Measurements from ENCODE around the gene WDR77. TPM values are rescaled to one million over a fixed set of nuclear protein-coding genes. Genes with fewer than 3 reads are reported as not detected.
A peak's percentile ranks its signal among the peaks of the same experiment; 100 is the strongest.

WDR77 gene
- total and polyA plus RNA-seq, 2 experiments from 2014 or later, result 34.3 to 45.8 TPM

DNA sequence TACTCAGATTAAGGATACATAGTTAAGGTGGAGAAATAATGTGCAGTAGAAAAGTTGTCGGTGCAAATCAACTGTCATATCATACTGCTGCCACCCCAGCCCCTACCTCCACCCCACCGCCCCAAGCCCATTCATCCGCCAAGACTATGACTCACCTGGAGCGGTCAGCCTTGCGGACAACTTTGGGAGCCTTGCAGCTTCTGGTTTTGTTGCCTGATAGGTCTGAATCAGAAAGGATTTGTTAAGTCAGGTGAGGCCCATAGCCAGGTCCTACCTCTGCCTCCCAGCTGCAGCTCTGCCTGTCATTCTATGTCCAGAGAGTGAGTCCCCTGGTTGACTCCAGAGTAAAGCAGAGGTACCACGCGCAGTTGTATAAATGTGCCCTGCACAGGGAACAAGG lies 37.4 kb upstream of the WDR77 start:
- no peak overlapping the region for H3K4me3 ChIP-seq
- no peaks in the 10 kb centered on the region for H3K9me3 ChIP-seq (ENCODE audit: low read depth)
- H3K36me3 ChIP-seq (ENCODE audit: low read depth), result no peaks in the 10 kb centered on the region
- in situ Hi-C loops (cut with MboI), result loop anchor here (25.0 kb wide), 1 partner anchor 876 kb away; no protein-coding TSS in a partner anchor
- H3K9ac ChIP-seq, result no peak overlapping the region
- no peak for DNase-seq
- H4K20me1 ChIP-seq (ENCODE audit: insufficient read depth), result no peaks in the 10 kb centered on the region
- no peak overlapping the region for H2AFZ ChIP-seq
- 91 to 94% methylated on average over 7 of the region's 7 CpGs for whole genome bisulfite sequencing, 2 experiments (ENCODE audit: low coverage in 1 of 2, low lambda C conversion rate in 2 of 2, missing lambda C conversion rate in 2 of 2)
- H3F3A ChIP-seq (ENCODE audit: insufficient read depth), result peaks cover 14% of the 10 kb centered on the region; the same call in 1 of the 2 replicates
- no peaks in the 10 kb centered on the region for H3K79me2 ChIP-seq (ENCODE audit: insufficient read depth)
- peaks cover 10% of the 10 kb centered on the region for H3K4me1 ChIP-seq (ENCODE audit: insufficient read depth)
- H3K27me3 ChIP-seq (replicated peaks; ENCODE audit: insufficient read depth), result no peaks in the 10 kb centered on the region; the same call in 1 of the 2 replicates
- TF ChIP-seq EZH2phosphoT487 (IDR thresholded peaks at IDR 0.05; ENCODE audit: insufficient read depth, low read depth) (no peak), EZH2 (IDR thresholded peaks at IDR 0.05; ENCODE audit: insufficient read depth, poor library complexity, severe bottlenecking) (no peak)
- H3K9me2 ChIP-seq (ENCODE audit: insufficient read depth), result no peaks in the 10 kb centered on the region
- H3K27ac ChIP-seq, result no peak overlapping the region
- H3K4me2 ChIP-seq (ENCODE audit: unreplicated experiment), result no peak overlapping the region

DNA sequence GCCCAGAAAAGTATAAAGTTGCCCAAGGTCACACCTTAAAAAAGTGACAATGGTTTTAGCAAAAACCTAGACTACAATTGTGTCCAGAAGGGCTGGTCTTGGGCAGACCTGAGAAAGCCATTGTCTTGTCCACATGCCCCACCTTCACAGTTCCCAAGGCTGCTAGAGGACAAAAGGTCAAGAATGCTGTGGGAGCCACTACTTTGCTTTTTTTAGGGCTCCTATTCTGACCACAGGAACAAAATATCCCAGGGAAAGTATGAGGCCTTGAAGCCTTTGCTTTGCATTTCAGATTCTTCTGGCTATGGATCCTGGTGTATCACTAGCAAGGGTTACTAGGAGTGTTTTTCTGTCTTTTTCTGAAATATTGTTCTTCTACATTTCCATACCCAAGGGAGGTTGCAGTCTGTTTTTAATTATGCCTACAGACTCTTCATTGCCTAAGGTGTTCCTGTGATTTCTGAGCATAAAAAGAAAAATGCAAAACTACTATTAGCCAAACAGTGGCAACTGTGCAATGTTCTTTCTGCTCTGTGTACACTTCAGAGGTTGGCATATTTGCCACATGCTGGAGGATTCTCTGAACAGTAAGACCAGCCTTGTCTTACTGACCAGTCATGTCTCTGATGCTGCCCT lies 35.5 kb upstream of the WDR77 start:
- Histone ChIP-seq H3F3A (ENCODE audit: insufficient read depth) (peaks cover 14% of the 10 kb centered on the region; the same call in 1 of the 2 replicates), H3K9me2 (ENCODE audit: insufficient read depth) (no peaks in the 10 kb centered on the region), H3K4me3 (no peak overlapping the region), H3K9ac (no peak overlapping the region), H3K27ac (no peak overlapping the region), H2AFZ (no peak overlapping the region), H3K9me3 (ENCODE audit: low read depth) (no peaks in the 10 kb centered on the region), H3K79me2 (ENCODE audit: insufficient read depth) (no peaks in the 10 kb centered on the region), H3K4me2 (ENCODE audit: unreplicated experiment) (no peak overlapping the region), H4K20me1 (ENCODE audit: insufficient read depth) (no peaks in the 10 kb centered on the region), H3K4me1 (ENCODE audit: insufficient read depth) (peaks cover 10% of the 10 kb centered on the region), H3K36me3 (ENCODE audit: low read depth) (no peaks in the 10 kb centered on the region), H3K27me3 (replicated peaks; ENCODE audit: insufficient read depth) (no peaks in the 10 kb centered on the region)
- DNase-seq, result no peak
- in situ Hi-C loops (cut with MboI), result loop anchor here (25.0 kb wide), 1 partner anchor 878 kb away; no protein-coding TSS in a partner anchor
- TF ChIP-seq EZH2 (IDR thresholded peaks at IDR 0.05; ENCODE audit: insufficient read depth, poor library complexity, severe bottlenecking), result no peak
- TF ChIP-seq EZH2phosphoT487 (IDR thresholded peaks at IDR 0.05; ENCODE audit: insufficient read depth, low read depth), result no peak

- H3F3A ChIP-seq (ENCODE audit: insufficient read depth), result peaks cover 14% of the 10 kb centered on the region; the same call in 1 of the 2 replicates
- H3K9ac ChIP-seq, result no peak overlapping the region
- no peak overlapping the region for H3K4me2 ChIP-seq (ENCODE audit: unreplicated experiment)
- TF ChIP-seq EZH2 (IDR thresholded peaks at IDR 0.05; ENCODE audit: insufficient read depth, poor library complexity, severe bottlenecking) (no peak), EZH2phosphoT487 (IDR thresholded peaks at IDR 0.05; ENCODE audit: insufficient read depth, low read depth) (no peak)
- no peaks in the 10 kb centered on the region for H3K27me3 ChIP-seq (replicated peaks; ENCODE audit: insufficient read depth)
- WGBS, 2 experiments (ENCODE audit: low coverage in 1 of 2, low lambda C conversion rate in 2 of 2, missing lambda C conversion rate in 2 of 2), result 96 to 98% methylated on average over 2 of the region's 2 CpGs
- peaks cover 10% of the 10 kb centered on the region for H3K4me1 ChIP-seq (ENCODE audit: insufficient read depth)
- in situ Hi-C loops (cut with MboI), result loop anchor here (25.0 kb wide), 1 partner anchor 878 kb away; no protein-coding TSS in a partner anchor
- no peak overlapping the region for H2AFZ ChIP-seq
- no peak overlapping the region for H3K4me3 ChIP-seq
- H3K9me2 ChIP-seq (ENCODE audit: insufficient read depth), result no peaks in the 10 kb centered on the region
- no peak for DNase-seq
- H3K9me3 ChIP-seq (ENCODE audit: low read depth), result no peaks in the 10 kb centered on the region
- H3K27ac ChIP-seq, result no peak overlapping the region
- H3K36me3 ChIP-seq (ENCODE audit: low read depth), result no peaks in the 10 kb centered on the region
- no peaks in the 10 kb centered on the region for H4K20me1 ChIP-seq (ENCODE audit: insufficient read depth)
- H3K79me2 ChIP-seq (ENCODE audit: insufficient read depth), result no peaks in the 10 kb centered on the region
Observed at GRCh38 chr1:111483876-111484275, 34.8 kb upstream of the WDR77 start.

- DNase-seq, result peak; percentile 57
- H3K27ac ChIP-seq, result no peak overlapping the region
- in situ Hi-C loops (cut with MboI), result loop anchor here (25.0 kb wide), 1 partner anchor 879 kb away; no protein-coding TSS in a partner anchor
Observed at GRCh38 chr1:111483166-111483565, 34.1 kb upstream of the WDR77 start.

More at GRCh38 chr1:111483166-111483565, 34.1 kb upstream of the WDR77 start:
- H3K4me1 ChIP-seq (ENCODE audit: insufficient read depth), result peaks cover 10% of the 10 kb centered on the region
- no peaks in the 10 kb centered on the region for H4K20me1 ChIP-seq (ENCODE audit: insufficient read depth)
- WGBS, 2 experiments (ENCODE audit: low coverage in 1 of 2, low lambda C conversion rate in 2 of 2, missing lambda C conversion rate in 2 of 2), result 48 to 50% methylated on average over 3 of the region's 3 CpGs
- peak overlapping the region; percentile 27 for H3K4me2 ChIP-seq (ENCODE audit: unreplicated experiment)
- no peaks in the 10 kb centered on the region for H3K27me3 ChIP-seq (replicated peaks; ENCODE audit: insufficient read depth)
- no peaks in the 10 kb centered on the region for H3K79me2 ChIP-seq (ENCODE audit: insufficient read depth)
- no peak overlapping the region for H3K4me3 ChIP-seq
- H3F3A ChIP-seq (ENCODE audit: insufficient read depth), result peaks cover 14% of the 10 kb centered on the region; the same call in 1 of the 2 replicates
- H3K36me3 ChIP-seq (ENCODE audit: low read depth), result no peaks in the 10 kb centered on the region
- H3K9me3 ChIP-seq (ENCODE audit: low read depth), result no peaks in the 10 kb centered on the region
- TF ChIP-seq EZH2phosphoT487 (IDR thresholded peaks at IDR 0.05; ENCODE audit: insufficient read depth, low read depth) (no peak), EZH2 (IDR thresholded peaks at IDR 0.05; ENCODE audit: insufficient read depth, poor library complexity, severe bottlenecking) (no peak)
- no peaks in the 10 kb centered on the region for H3K9me2 ChIP-seq (ENCODE audit: insufficient read depth)
- no peak overlapping the region for H3K9ac ChIP-seq
- no peak overlapping the region for H2AFZ ChIP-seq

Measured in GM23248 (cell line).